Peyer's patch (tissue), 4 donors: ENCODE data around the gene DOCK7. TPM values are rescaled to one million over a fixed set of nuclear protein-coding genes. Genes with fewer than 3 reads are reported as not detected.

ENCODE experiments used
- DNase-seq, 3 donors: peaks; one replicate each; pipeline ENCODE4 v3.0.0-alpha.2; 2017 to 2019
- H3K27ac ChIP-seq, 4 donors: fragments of 200-600 bp; sonication (generic); one replicate each; pipeline ENCODE4 v1.5.1; 2016 to 2019
- H3K27me3 ChIP-seq, 2 donors: fragments of 200-600 bp; sonication (generic); one replicate each; pipeline ENCODE4 v1.5.1; 2019
- H3K36me3 ChIP-seq, 3 donors: fragments of 200-600 bp; sonication (generic); one replicate each; pipeline ENCODE4 v1.5.1; 2016 to 2019
- H3K4me1 ChIP-seq, 4 donors: fragments of 200-600 bp; sonication (generic); one replicate each; pipeline ENCODE4 v1.5.1; 2016 to 2019
- H3K4me3 ChIP-seq, 4 donors: fragments of 200-600 bp; sonication (generic); 1 replicate in 3 of 4; 2 replicates in 1 of 4; pipeline ENCODE4 v1.5.1; 2016 to 2019; ENCODE audit warnings: mild to moderate bottlenecking in 1 of 4
- H3K9me3 ChIP-seq, 4 donors: fragments of 200-600 bp; sonication (generic); one replicate each; pipeline ENCODE4 v1.5.1; 2016 to 2019; ENCODE audit warnings: mild to moderate bottlenecking in 1 of 4
- CTCF ChIP-seq, 6 experiments: fragments of 450-650 bp in 4 of 6; fragments of 200-600 bp in 2 of 6; sonication (generic) in 1 of 6; IDR thresholded peaks; one replicate each; pipeline ENCODE4 v1.5.1; 2017 to 2019; ENCODE audit warnings: antibody characterized with exemption in 6 of 6, mild to moderate bottlenecking in 3 of 6, moderate library complexity in 1 of 6
- POLR2A ChIP-seq, 2 donors: fragments of 450-650 bp; IDR thresholded peaks; one replicate each; pipeline ENCODE4 v1.5.1; 2017; ENCODE audit warnings: antibody characterized with exemption in 2 of 2, mild to moderate bottlenecking in 2 of 2, moderate library complexity in 2 of 2
- total RNA-seq, 4 donors: library from RNA; depleted of rRNA; stranded (reverse); fragments of >200 nt; gene quantifications; one replicate each; pipeline ENCODE4 v1.1.0, GENCODE V29; 2016

The DOCK7 gene
- total RNA-seq, 4 donors from 2014 or later = 33.4 to 52.0 (median 46.8) TPM

GRCh38 chr1:62462370-62462769 is 225.8 kb downstream of the DOCK7 start:
- no peak for DNase-seq
- Histone ChIP-seq H3K27me3 (no peaks in the 10 kb centered on the region), H3K4me1 (no peaks in the 10 kb centered on the region), H3K4me3 (no peak overlapping the region), H3K36me3 (peaks cover 0 to 22% (median 2%) of the 10 kb centered on the region in 3 donors), H3K27ac (no peak overlapping the region), H3K9me3 (no peaks in the 10 kb centered on the region)
- TF ChIP-seq CTCF (IDR thresholded peaks at IDR 0.05) (no peak), POLR2A (IDR thresholded peaks at IDR 0.05) (no peak)

GRCh38 chr1:62457955-62458354 is 230.2 kb downstream of the DOCK7 start:
- Histone ChIP-seq H3K9me3 (no peaks in the 10 kb centered on the region), H3K36me3 (peaks cover 0 to 35% (median 0%) of the 10 kb centered on the region in 3 donors), H3K27ac (no peak overlapping the region), H3K4me3 (no peak overlapping the region), H3K4me1 (no peaks in the 10 kb centered on the region), H3K27me3 (no peaks in the 10 kb centered on the region)
- no peak for TF ChIP-seq CTCF (IDR thresholded peaks at IDR 0.05)
- TF ChIP-seq POLR2A (IDR thresholded peaks at IDR 0.05) = no peak
- no peak for DNase-seq

- H3K4me1 ChIP-seq = no peaks in the 10 kb centered on the region
- H3K4me3 ChIP-seq = no peak overlapping the region
- DNase-seq = no peak
- no peaks in the 10 kb centered on the region for H3K27me3 ChIP-seq
- H3K9me3 ChIP-seq = no peaks in the 10 kb centered on the region
- no peak overlapping the region for H3K27ac ChIP-seq
- peaks cover 0 to 79% (median 0%) of the 10 kb centered on the region in 3 donors for H3K36me3 ChIP-seq
- no peak for TF ChIP-seq POLR2A (IDR thresholded peaks at IDR 0.05)
- no peak for TF ChIP-seq CTCF (IDR thresholded peaks at IDR 0.05)
Observed at GRCh38 chr1:62452951-62453350, 235.2 kb downstream of the DOCK7 start.

- Histone ChIP-seq H3K4me3 (no peak overlapping the region), H3K27me3 (no peaks in the 10 kb centered on the region), H3K36me3 (peaks cover 0 to 91% (median 0%) of the 10 kb centered on the region in 3 donors), H3K9me3 (no peaks in the 10 kb centered on the region), H3K4me1 (no peaks in the 10 kb centered on the region), H3K27ac (no peak overlapping the region)
- no peak for DNase-seq
- TF ChIP-seq POLR2A (IDR thresholded peaks at IDR 0.05) (no peak), CTCF (IDR thresholded peaks at IDR 0.05) (no peak)
Observed at GRCh38 chr1:62450301-62450700, 237.9 kb downstream of the DOCK7 start.

DNA sequence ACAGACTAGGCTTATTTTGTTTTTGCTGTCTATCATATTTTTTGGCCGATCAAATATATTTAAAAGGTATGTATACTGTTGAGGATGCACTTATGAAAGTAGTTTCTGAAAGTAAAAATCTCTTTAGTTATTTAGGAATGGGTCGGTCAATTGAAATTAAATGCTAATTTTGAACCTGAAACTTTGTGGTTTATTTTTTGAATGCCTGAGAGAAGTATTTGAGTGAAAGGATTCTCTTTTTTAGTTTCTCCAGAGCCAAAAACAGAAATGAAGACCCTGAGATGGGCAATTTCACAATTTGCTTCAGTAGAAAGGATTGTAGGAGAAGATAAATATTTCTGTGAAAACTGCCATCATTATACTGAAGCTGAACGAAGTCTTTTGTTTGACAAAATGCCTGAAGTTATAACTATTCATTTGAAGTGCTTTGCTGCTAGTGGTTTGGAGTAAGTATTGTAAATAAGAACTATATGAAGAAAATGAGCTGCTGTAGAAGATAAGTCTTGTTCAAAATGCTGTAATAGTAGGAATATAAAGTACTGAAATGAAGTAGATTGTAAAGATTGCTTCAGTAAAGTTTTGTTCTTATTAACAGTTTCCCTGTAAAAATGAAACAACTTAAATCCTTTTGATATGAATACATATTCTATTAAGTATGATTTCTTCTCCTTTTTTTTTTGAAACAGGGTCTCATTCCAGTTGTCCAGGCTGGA is 239.8 kb downstream of the DOCK7 start:
- no peaks in the 10 kb centered on the region for H3K4me1 ChIP-seq
- H3K36me3 ChIP-seq = peaks cover 0 to 89% (median 0%) of the 10 kb centered on the region in 3 donors
- no peaks in the 10 kb centered on the region for H3K9me3 ChIP-seq
- no peak overlapping the region for H3K27ac ChIP-seq
- TF ChIP-seq CTCF (IDR thresholded peaks at IDR 0.05) (no peak), POLR2A (IDR thresholded peaks at IDR 0.05) (no peak)
- no peak for DNase-seq
- H3K27me3 ChIP-seq = no peaks in the 10 kb centered on the region
- no peak overlapping the region for H3K4me3 ChIP-seq
